SIG-M5 treated with dmso at 0.1 percent for 504 hours (cell line): ENCODE results near the gene B3GNT9.
A peak's percentile ranks its signal among the peaks of the same experiment; 100 is the strongest.

Source experiments
- DNase-seq: peaks from one replicate; lab custom pipeline; 2025; ENCODE audit not compliant: unreplicated experiment; lab: John Stamatoyannopoulos, UW

B3GNT9 gene, protein sequence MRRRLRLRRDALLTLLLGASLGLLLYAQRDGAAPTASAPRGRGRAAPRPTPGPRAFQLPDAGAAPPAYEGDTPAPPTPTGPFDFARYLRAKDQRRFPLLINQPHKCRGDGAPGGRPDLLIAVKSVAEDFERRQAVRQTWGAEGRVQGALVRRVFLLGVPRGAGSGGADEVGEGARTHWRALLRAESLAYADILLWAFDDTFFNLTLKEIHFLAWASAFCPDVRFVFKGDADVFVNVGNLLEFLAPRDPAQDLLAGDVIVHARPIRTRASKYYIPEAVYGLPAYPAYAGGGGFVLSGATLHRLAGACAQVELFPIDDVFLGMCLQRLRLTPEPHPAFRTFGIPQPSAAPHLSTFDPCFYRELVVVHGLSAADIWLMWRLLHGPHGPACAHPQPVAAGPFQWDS

DNA sequence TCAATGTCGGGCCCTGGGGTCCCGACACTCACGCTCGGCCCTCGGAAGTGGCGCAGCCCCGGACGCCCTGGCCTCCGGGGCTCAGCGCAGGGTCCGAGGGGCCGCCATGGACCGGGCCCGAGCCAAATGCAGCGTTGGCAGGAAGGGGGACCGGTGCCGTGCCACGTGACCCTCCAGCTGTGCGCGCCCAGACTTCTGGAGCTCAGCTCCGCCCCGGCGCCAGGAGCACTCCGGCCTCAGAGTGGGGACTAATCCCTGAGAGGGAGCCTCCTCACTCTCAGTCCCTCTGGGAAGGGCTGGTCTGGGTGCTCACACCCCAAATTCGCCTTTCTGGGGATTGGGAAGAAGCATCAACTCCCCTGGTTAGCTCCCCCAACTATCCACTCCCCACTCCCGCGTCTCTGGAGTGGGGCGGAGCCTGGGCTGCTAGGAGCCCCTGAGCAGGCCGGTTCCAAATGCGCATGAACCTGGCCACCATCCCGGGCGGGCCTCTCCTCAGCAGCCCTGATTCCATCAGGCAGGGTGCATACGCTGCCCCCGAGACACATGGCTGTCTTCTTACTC lies at the start of gene B3GNT9:
B3GNT9 (minus strand) TSS at position 166 of the 564 bp plus-strand sequence. CDS start 513 bp downstream, outside the sequence.
- no peak for DNase-seq

GRCh38 chr16:67200491-67200890 lies 49.7 kb upstream of the B3GNT9 start:
- no peak for DNase-seq

GRCh38 chr16:67199808-67200198 lies 49.0 kb upstream of the B3GNT9 start:
- no peak for DNase-seq

DNA sequence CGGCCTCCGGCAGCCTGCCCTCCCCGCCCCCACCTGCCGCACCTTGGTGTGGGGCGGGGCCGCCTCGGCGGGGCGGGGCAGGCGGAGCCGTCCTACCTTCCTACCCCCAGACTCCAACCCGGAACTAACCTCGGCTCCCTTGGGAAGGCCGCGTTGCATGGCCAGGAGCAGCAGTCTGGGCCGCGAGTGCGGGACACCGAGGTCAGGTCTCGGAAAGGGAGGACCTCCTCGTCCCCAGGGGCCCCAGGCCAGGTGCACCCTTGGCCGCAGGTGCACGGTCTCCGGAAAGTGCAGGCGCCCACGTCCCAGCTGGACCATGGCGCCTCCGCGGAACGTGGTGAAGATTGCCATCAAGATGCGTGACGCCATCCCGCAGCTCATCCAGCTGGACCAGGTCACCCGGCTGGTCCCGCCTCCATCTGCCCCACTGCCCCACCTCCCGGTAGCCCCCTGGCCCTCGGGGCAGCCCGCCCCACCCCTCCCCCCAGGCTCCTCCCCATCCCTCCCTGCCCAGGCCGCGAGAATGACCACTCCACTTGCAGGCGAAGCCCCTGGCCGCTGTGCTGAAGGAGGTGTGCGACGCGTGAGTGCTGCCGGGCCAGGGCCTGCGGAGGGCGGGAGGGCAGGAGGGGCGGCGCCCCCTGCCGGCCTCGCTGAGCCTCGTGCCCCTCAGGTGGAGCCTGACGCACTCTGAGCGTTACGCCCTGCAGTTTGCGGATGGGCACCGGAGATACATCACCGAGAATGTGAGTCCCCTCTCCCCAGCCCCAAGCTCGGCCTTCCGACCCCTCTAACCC lies 48.4 kb upstream of the B3GNT9 start, which contains the start of gene ELMO3:
ELMO3 (plus strand) TSS at position 121 of the 797 bp plus-strand sequence; CDS start at position 317, 196 bp downstream.
- DNase-seq: no peak

- DNase-seq: peak; percentile 17
These were observed 47.5 kb upstream of the B3GNT9 start for GRCh38 chr16:67198238-67198734.

- no peak for DNase-seq
These were observed 46.9 kb upstream of the B3GNT9 start for GRCh38 chr16:67197704-67198103.

- DNase-seq: no peak
These were observed 46.1 kb upstream of the B3GNT9 start for GRCh38 chr16:67196881-67197280.

DNA sequence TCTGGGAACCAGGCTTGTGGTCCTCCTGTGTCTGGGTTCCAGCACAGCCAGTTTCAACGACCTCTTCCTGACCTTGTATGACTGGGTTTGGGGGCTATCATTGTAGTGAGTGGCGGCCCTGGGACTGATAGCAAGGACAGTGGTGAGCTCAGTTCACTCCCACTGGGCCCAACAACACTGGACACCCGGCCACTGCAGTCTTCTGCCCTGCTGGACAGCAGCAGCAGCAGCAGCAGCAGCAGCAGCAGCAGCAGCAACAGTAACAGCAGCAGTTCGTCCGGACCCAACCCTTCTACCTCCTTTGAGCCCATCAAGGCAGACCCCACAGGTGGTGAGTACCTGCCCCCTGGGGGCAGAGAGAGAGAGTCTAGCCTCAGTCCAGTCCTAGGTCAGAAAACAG lies 44.9 kb upstream of the B3GNT9 start:
- no peak for DNase-seq

GRCh38 chr16:67194260-67194659 lies 43.5 kb upstream of the B3GNT9 start:
- DNase-seq: no peak

DNA sequence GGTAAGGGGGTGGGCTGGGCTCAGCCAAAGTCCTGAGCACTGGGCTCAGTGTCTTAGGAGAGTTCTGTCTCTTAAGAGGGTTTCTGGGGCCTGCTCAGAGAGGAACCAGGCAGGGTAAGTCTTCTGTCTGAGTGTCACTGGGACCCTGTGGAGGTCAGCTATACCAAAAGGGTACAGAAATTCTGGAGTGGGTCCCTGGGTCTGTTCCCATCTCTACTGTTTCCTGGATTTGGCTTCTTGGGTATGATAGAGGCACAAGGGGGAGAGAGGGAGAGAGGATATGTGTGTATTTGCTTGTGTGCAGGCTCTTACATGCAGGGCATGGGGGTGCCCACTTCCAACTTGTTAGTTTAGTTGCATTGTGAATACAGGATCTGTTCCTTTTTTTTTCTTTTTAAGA lies 42.7 kb upstream of the B3GNT9 start:
- DNase-seq: no peak

DNA sequence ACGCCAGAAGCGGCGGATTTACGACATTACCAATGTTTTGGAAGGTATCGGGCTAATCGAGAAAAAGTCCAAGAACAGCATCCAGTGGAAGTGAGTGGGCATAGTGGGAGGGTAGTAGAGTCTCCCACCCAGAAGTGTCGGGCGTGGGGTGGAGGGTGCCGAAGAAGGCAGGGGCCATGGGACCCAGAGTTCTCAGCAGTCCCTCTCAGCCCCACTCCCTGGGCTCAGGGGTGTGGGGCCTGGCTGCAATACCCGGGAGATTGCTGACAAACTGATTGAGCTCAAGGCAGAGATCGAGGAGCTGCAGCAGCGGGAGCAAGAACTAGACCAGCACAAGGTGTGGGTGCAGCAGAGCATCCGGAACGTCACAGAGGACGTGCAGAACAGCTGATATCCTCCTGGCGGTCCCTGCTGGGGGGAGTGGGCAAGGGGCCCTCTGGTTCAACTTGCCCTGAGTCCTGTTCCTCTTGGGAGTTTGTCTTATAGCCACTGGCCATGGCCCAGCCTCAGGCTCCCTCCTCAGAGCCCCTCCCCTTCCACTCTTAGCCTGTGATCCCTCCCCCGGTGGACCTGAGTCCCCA lies 42.1 kb upstream of the B3GNT9 start:
- no peak for DNase-seq

DNA sequence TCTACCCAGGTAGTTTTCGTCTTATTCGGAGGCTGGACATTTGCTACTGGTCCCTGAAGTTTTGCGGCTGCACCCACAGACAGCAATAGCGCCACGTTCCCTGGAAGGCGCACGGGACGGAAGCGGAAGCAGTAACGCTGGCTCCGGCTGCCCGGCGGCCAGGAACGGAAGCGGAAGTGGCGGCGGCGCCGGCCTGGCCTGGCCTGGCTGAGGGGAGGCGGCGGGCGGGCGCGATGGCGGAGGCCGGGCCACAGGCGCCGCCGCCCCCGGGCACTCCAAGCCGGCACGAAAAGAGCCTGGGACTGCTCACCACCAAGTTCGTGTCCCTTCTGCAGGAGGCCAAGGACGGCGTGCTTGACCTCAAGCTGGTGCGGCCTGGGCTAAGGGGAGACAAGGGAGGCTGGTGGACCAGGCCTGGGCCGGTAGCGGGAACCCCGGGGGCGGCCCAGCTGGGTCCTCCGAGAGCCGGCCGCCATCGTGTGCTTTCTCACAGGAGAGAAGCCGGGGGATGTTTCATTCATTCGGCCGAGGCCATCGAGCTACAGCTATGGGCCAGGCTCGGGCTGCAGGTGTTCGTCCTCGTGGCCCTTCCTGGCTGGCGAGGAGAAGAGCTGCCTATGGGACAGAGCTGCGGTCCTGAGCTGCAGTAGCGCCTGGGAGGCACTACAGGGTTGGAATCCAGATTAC lies 41.3 kb upstream of the B3GNT9 start, which contains the start of gene E2F4:
E2F4 (plus strand) TSS at position 161 of the 687 bp plus-strand sequence; CDS start at position 234, 73 bp downstream.
- peak; percentile 92 for DNase-seq

- DNase-seq: no peak
These were observed 40.7 kb upstream of the B3GNT9 start for GRCh38 chr16:67191411-67191994.

- no peak for DNase-seq
These were observed 39.9 kb upstream of the B3GNT9 start for GRCh38 chr16:67190448-67191399.

- no peak for DNase-seq
These were observed 39.2 kb upstream of the B3GNT9 start, which contains the start of gene EXOC3L1 for GRCh38 chr16:67190041-67190440. Gene EXOC3L1 (minus strand): TSS chr16:67190136. CDS start chr16:67189676, 460 bp downstream.

DNA sequence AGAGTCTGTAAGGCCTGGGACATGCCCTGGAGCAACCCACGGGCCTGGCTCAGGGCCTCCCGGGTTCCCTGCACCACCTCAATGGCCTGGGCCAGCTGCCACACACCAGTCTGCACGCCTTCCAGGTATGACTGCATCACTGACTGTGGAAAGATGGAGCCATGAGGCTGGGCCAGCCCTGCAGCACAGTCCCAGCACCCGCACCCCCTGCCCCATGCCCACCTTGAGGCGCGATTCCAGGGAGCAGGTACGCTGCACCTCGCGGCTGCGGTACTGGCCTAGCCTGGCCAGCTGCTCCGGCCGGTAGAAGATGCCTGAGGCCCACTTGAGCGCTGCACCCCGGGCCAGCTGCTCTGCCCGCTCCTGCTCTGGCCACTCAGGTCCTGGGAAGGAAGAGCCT lies 38.0 kb upstream of the B3GNT9 start:
- no peak for DNase-seq

DNA sequence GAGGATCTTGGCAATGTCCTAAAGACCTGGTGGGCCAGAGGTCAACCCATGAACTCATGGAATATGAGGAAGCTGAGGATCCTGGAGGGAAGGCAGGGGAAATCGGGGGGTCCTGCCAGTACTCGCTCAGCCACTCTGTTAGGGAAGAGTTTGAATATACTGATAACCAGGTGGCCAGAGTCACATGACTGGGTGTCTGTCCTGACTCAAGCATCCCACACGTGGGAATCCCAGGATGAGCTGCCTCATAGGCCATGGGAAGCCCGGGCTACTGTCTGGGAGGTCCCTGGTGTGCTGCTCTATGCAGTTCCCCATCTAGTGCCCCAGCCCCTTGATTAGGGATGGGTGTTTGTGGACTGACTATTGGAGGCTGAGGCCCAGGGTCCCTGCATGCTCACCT lies 37.5 kb upstream of the B3GNT9 start:
- DNase-seq: no peak

- DNase-seq: no peak
These were observed 36.5 kb upstream of the B3GNT9 start for GRCh38 chr16:67187175-67187890.
